H1 (cell line): Measurements from ENCODE around the gene AQP7. TPM values are rescaled to one million over a fixed set of nuclear protein-coding genes. Genes with fewer than 3 reads are reported as not detected.

ENCODE experiments used
- CTCF ChIP-seq, 3 experiments: IDR thresholded peaks; 1 replicate in 2 of 3; 2 replicates in 1 of 3; pipeline versions ENCODE4 v1.5.1 to v1.6.1; 2011; ENCODE audit warnings: low read length in 3 of 3, mild to moderate bottlenecking in 3 of 3, inconsistent platforms in 2 of 3, low read depth in 1 of 3, moderate library complexity in 1 of 3; ENCODE audit not compliant: insufficient read depth in 1 of 3; ENCODE audit errors: control extremely low read depth in 1 of 3
- EZH2 ChIP-seq: fragments of 200-600 bp; sonication (generic); IDR thresholded peaks from 2 replicates; pipeline ENCODE4 v1.7.1; 2012; ENCODE audit warnings: low read depth, mild to moderate bottlenecking, moderate library complexity, low read length, inconsistent platforms; ENCODE audit not compliant: severe bottlenecking
- GABPA ChIP-seq: IDR thresholded peaks from 2 replicates; pipeline ENCODE4 v1.6.1; 2011; ENCODE audit warnings: mild to moderate bottlenecking, low read length, moderate library complexity, borderline replicate concordance; ENCODE audit not compliant: insufficient read depth
- KDM4A ChIP-seq: IDR thresholded peaks from one replicate; pipeline ENCODE4 v1.7.1; 2012; ENCODE audit warnings: low read depth, mild to moderate bottlenecking, moderate library complexity, low read length, inconsistent platforms; ENCODE audit not compliant: severe bottlenecking
- PHF8 ChIP-seq: fragments of 200-600 bp; sonication (generic); conservative IDR thresholded peaks from 2 replicates; pipeline ENCODE4 v1.7.1; 2012; ENCODE audit warnings: low read depth, mild to moderate bottlenecking, inconsistent platforms, low read length, moderate library complexity
- ZNF274 ChIP-seq: IDR thresholded peaks from 2 replicates; pipeline ENCODE4 v1.7.0; 2012; ENCODE audit warnings: low read length, borderline replicate concordance; ENCODE audit errors: extremely low read depth
- polyA plus RNA-seq, 7 experiments: library from polyadenylated mRNA; depleted of rRNA in 3 of 7; stranded (reverse) in 5 of 7; unstranded in 2 of 7; fragments of >200 nt in 5 of 7; fragments of 200-250 nt in 2 of 7; gene quantifications; 1 replicate in 5 of 7; 2 replicates in 1 of 7; 4 replicates in 1 of 7; pipeline versions ENCODE4 v1.2.1 to v1.2.3, GENCODE V29; 2011 to 2013; ENCODE audit warnings: missing spikeins in 2 of 7, mixed read lengths in 2 of 7
- total RNA-seq: library from RNA; stranded (reverse); fragmentation: NEBNext Ultra II Directional; extraction: Animal tissue kit (Norgen Biotek cat#: 25700); gene quantifications from 2 replicates; pipeline ENCODE4 v1.2.1, GENCODE V29; 2021
- TF ChIP-seq, protein P1 (sequence below): fragments of 300-600 bp; sonication (generic); IDR thresholded peaks from 2 replicates; pipeline ENCODE4 v1.7.1; 2012; ENCODE audit warnings: low read length, moderate library complexity, mild to moderate bottlenecking, inconsistent platforms; ENCODE audit not compliant: insufficient replicate concordance

AQP7 gene
- total and polyA plus RNA-seq, 2 of the 8 experiments (the other 6 are each of a cell fraction or from before 2014, with no cell fraction given): not detected

GRCh38 chr9:33419708-33420303 is 17.4 kb upstream of the AQP7 start (continued):
- TF ChIP-seq, protein P1, sequence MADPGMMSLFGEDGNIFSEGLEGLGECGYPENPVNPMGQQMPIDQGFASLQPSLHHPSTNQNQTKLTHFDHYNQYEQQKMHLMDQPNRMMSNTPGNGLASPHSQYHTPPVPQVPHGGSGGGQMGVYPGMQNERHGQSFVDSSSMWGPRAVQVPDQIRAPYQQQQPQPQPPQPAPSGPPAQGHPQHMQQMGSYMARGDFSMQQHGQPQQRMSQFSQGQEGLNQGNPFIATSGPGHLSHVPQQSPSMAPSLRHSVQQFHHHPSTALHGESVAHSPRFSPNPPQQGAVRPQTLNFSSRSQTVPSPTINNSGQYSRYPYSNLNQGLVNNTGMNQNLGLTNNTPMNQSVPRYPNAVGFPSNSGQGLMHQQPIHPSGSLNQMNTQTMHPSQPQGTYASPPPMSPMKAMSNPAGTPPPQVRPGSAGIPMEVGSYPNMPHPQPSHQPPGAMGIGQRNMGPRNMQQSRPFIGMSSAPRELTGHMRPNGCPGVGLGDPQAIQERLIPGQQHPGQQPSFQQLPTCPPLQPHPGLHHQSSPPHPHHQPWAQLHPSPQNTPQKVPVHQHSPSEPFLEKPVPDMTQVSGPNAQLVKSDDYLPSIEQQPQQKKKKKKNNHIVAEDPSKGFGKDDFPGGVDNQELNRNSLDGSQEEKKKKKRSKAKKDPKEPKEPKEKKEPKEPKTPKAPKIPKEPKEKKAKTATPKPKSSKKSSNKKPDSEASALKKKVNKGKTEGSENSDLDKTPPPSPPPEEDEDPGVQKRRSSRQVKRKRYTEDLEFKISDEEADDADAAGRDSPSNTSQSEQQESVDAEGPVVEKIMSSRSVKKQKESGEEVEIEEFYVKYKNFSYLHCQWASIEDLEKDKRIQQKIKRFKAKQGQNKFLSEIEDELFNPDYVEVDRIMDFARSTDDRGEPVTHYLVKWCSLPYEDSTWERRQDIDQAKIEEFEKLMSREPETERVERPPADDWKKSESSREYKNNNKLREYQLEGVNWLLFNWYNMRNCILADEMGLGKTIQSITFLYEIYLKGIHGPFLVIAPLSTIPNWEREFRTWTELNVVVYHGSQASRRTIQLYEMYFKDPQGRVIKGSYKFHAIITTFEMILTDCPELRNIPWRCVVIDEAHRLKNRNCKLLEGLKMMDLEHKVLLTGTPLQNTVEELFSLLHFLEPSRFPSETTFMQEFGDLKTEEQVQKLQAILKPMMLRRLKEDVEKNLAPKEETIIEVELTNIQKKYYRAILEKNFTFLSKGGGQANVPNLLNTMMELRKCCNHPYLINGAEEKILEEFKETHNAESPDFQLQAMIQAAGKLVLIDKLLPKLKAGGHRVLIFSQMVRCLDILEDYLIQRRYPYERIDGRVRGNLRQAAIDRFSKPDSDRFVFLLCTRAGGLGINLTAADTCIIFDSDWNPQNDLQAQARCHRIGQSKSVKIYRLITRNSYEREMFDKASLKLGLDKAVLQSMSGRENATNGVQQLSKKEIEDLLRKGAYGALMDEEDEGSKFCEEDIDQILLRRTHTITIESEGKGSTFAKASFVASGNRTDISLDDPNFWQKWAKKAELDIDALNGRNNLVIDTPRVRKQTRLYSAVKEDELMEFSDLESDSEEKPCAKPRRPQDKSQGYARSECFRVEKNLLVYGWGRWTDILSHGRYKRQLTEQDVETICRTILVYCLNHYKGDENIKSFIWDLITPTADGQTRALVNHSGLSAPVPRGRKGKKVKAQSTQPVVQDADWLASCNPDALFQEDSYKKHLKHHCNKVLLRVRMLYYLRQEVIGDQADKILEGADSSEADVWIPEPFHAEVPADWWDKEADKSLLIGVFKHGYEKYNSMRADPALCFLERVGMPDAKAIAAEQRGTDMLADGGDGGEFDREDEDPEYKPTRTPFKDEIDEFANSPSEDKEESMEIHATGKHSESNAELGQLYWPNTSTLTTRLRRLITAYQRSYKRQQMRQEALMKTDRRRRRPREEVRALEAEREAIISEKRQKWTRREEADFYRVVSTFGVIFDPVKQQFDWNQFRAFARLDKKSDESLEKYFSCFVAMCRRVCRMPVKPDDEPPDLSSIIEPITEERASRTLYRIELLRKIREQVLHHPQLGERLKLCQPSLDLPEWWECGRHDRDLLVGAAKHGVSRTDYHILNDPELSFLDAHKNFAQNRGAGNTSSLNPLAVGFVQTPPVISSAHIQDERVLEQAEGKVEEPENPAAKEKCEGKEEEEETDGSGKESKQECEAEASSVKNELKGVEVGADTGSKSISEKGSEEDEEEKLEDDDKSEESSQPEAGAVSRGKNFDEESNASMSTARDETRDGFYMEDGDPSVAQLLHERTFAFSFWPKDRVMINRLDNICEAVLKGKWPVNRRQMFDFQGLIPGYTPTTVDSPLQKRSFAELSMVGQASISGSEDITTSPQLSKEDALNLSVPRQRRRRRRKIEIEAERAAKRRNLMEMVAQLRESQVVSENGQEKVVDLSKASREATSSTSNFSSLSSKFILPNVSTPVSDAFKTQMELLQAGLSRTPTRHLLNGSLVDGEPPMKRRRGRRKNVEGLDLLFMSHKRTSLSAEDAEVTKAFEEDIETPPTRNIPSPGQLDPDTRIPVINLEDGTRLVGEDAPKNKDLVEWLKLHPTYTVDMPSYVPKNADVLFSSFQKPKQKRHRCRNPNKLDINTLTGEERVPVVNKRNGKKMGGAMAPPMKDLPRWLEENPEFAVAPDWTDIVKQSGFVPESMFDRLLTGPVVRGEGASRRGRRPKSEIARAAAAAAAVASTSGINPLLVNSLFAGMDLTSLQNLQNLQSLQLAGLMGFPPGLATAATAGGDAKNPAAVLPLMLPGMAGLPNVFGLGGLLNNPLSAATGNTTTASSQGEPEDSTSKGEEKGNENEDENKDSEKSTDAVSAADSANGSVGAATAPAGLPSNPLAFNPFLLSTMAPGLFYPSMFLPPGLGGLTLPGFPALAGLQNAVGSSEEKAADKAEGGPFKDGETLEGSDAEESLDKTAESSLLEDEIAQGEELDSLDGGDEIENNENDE: no peak
- no peak for TF ChIP-seq EZH2
- no peak for TF ChIP-seq PHF8
- TF ChIP-seq CTCF (IDR thresholded peaks at IDR 0.05; ENCODE audit: control extremely low read depth in 1 of 3, insufficient read depth in 1 of 3, low read depth in 1 of 3, low read length in 3 of 3): no peak
- no peak for TF ChIP-seq GABPA
- no peak for TF ChIP-seq KDM4A
- no peak for TF ChIP-seq ZNF274
